ENCODE measurements around the gene AIFM2. TPM values are rescaled to one million over a fixed set of nuclear protein-coding genes. Genes with fewer than 3 reads are reported as not detected.

The AIFM2 gene
- total RNA-seq, 3 donors from 2014 or later: 14.3 to 42.1 (median 33.1) TPM

DNA sequence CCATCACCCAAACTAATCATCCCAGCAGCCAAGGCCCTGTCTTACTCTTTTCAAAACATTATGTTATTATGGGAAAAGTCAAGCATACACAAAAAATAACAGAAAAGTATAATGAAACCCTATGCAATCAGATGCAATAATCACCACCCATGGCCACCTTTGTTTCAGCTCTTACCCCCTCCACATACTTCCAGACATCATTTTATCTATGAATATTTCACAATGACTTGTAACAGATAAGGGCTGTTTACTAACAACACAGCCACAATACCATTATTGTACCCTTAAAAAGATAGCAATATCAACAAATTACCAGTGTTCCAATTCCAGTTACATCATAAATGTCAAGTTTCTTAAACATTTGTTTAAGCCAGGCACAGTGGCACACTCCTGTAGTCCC, 35.2 kb downstream of the AIFM2 start:
- Histone ChIP-seq H3K36me3 (no peaks in the 10 kb centered on the region), H3K4me1 (no peaks in the 10 kb centered on the region), H3K27me3 (no peaks in the 10 kb centered on the region), H3K4me3 (no peak overlapping the region), H3K27ac (no peak overlapping the region), H3K9me3 (no peaks in the 10 kb centered on the region)
- no peak for DNase-seq (ENCODE audit: low spot score in 2 of 2)
- intact Hi-C loops (cut with DNase I; ENCODE audit: low total_unique reads): no loop called here
- no peak for TF ChIP-seq POLR2A (IDR thresholded peaks at IDR 0.05)
- TF ChIP-seq, protein P1, sequence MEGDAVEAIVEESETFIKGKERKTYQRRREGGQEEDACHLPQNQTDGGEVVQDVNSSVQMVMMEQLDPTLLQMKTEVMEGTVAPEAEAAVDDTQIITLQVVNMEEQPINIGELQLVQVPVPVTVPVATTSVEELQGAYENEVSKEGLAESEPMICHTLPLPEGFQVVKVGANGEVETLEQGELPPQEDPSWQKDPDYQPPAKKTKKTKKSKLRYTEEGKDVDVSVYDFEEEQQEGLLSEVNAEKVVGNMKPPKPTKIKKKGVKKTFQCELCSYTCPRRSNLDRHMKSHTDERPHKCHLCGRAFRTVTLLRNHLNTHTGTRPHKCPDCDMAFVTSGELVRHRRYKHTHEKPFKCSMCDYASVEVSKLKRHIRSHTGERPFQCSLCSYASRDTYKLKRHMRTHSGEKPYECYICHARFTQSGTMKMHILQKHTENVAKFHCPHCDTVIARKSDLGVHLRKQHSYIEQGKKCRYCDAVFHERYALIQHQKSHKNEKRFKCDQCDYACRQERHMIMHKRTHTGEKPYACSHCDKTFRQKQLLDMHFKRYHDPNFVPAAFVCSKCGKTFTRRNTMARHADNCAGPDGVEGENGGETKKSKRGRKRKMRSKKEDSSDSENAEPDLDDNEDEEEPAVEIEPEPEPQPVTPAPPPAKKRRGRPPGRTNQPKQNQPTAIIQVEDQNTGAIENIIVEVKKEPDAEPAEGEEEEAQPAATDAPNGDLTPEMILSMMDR (IDR thresholded peaks at IDR 0.05): no peak
- no peak for TF ChIP-seq POLR2AphosphoS5 (IDR thresholded peaks at IDR 0.05)

DNA sequence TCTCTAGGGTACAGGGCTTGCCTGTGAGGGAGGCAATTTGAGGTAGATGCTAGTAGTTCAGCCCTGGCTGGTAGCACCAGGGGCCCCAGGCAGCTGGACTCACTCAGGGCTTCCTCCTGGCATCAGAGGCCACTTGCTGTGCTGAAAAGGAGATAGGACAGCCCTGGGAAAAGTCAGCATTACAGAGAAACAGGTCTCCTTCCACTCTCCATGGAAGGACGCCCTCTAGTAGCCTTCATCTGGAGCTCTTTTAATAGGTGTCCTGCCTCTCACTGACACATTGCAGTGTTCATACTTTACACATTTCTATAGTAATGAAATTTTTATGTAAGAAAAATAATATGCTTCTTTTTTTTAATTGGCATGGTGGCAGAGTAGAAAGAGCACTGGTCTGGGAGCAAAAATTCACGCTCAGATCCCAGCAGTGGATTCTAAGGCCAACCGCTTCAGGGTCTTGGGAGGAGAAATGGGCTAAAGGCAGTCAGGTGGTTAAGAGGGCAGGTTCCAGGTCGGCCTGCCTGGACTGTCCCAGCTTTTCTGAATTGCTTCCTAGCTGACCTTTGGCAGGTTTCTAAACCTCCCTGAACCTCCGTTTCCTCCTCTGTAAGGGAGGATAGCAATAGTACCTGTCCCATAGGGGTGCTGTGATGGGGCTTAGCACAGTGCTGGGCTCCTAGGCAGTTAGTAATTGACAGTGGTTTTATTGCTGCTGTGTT, 35.8 kb downstream of the AIFM2 start:
- H3K4me1 ChIP-seq: no peaks in the 10 kb centered on the region
- TF ChIP-seq POLR2AphosphoS5 (IDR thresholded peaks at IDR 0.05): no peak
- TF ChIP-seq, protein P1 (IDR thresholded peaks at IDR 0.05): no peak
- TF ChIP-seq POLR2A (IDR thresholded peaks at IDR 0.05): no peak
- DNase-seq (ENCODE audit: low spot score in 2 of 2): no peak
- intact Hi-C loops (cut with DNase I; ENCODE audit: low total_unique reads): no loop called here
- no peaks in the 10 kb centered on the region for H3K36me3 ChIP-seq
- no peak overlapping the region for H3K4me3 ChIP-seq
- H3K27me3 ChIP-seq: no peaks in the 10 kb centered on the region
- no peaks in the 10 kb centered on the region for H3K9me3 ChIP-seq
- no peak overlapping the region for H3K27ac ChIP-seq

DNA sequence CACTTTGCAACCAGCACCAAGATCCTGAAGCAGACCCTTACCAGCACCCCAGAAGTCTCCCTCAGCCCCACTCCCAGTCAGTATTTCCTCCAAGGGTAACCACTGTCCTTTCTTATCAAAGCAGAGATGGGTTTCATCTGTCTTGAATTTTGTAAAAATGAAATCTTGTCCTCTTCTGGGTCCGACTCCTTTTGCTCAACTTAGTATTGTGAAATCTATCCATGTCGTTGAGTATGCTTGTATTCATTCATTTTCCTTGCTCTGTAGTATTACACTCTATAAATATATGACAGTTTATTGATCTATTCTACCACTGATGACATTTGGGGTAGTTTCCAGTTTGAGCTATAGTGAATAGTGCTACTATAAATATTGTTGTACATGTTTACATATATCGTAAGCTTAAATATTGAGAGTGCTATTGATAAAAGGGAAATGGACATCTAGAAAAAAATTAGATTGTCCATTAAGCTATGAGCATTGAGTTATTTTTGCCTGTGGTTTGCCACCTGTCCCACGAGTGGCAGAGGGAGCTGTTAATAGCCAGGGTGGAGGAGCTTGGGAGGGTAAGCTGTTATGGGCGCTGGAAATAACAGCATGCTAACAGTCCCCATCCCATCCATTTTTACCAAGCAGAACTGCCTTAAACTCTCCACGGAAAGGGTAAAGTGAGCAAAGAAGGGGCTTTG, 36.5 kb downstream of the AIFM2 start:
- Histone ChIP-seq H3K27me3 (no peaks in the 10 kb centered on the region), H3K27ac (no peak overlapping the region), H3K4me1 (no peaks in the 10 kb centered on the region), H3K4me3 (no peak overlapping the region), H3K9me3 (no peaks in the 10 kb centered on the region), H3K36me3 (no peaks in the 10 kb centered on the region)
- DNase-seq (ENCODE audit: low spot score in 2 of 2): no peak
- TF ChIP-seq POLR2A (IDR thresholded peaks at IDR 0.05) (no peak), POLR2AphosphoS5 (IDR thresholded peaks at IDR 0.05) (no peak)
- TF ChIP-seq, protein P1 (IDR thresholded peaks at IDR 0.05): no peak
- intact Hi-C loops (cut with DNase I; ENCODE audit: low total_unique reads): no loop called here

DNA sequence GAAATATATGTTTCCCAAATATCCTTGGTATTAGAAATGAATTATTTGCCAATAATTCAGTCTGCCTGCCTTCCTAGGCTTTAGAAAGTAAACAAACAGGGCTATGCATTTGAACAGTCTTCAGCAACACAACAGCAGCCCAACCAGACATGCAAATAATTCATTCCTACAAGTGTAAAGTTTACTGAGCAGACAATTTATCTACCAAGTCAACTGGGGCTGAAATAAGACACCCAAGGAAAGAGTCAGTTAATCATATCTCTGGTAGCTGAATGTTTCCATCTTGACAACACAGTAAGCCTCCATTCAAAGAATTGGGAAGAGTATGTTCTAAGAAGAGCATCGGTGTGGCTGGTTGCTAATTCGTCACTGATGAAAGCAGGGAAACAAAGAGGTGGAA, 38.4 kb downstream of the AIFM2 start:
- H3K4me3 ChIP-seq: no peak overlapping the region
- DNase-seq (ENCODE audit: low spot score in 2 of 2): no peak
- no peaks in the 10 kb centered on the region for H3K27me3 ChIP-seq
- H3K4me1 ChIP-seq: no peaks in the 10 kb centered on the region
- intact Hi-C loops (cut with DNase I; ENCODE audit: low total_unique reads): no loop called here
- no peaks in the 10 kb centered on the region for H3K36me3 ChIP-seq
- H3K27ac ChIP-seq: no peak overlapping the region
- no peak for TF ChIP-seq POLR2AphosphoS5 (IDR thresholded peaks at IDR 0.05)
- TF ChIP-seq, protein P1 (IDR thresholded peaks at IDR 0.05): no peak
- no peak for TF ChIP-seq POLR2A (IDR thresholded peaks at IDR 0.05)
- no peaks in the 10 kb centered on the region for H3K9me3 ChIP-seq

DNA sequence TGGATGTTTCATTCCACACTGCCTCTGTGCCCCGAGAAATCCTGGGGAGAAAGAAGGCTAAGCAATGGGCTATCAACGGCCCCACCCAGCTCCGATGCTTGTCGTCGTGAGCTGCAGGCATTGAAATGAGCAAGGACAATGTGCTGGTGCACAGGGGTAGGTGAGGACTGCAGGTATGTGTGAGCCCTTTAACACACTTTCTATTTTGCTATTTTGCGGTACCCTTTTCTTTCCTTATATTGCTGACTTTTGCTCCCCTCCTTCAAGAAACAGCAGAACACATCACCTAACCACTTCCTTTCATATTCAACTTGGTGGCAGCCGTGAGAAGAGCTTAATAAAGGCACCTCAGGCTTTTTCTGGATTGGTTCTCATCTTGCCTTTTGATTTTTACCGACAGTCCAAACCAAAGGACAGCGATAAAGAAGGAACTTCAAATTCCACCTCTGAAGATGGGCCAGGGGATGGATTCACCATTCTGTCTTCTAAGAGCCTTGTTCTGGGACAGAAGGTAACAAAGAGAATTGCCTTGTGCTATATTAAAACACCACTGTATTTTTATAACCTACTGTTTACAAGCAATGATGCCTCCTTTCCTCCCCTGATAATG, 39.2 kb downstream of the AIFM2 start:
- no peaks in the 10 kb centered on the region for H3K4me1 ChIP-seq
- no peaks in the 10 kb centered on the region for H3K36me3 ChIP-seq
- no peaks in the 10 kb centered on the region for H3K9me3 ChIP-seq
- no peak for DNase-seq (ENCODE audit: low spot score in 2 of 2)
- no peaks in the 10 kb centered on the region for H3K27me3 ChIP-seq
- no peak overlapping the region for H3K27ac ChIP-seq
- TF ChIP-seq POLR2AphosphoS5 (IDR thresholded peaks at IDR 0.05) (no peak), POLR2A (IDR thresholded peaks at IDR 0.05) (no peak)
- TF ChIP-seq, protein P1 (IDR thresholded peaks at IDR 0.05): no peak
- no peak overlapping the region for H3K4me3 ChIP-seq
- intact Hi-C loops (cut with DNase I; ENCODE audit: low total_unique reads): no loop called here
